ENCODE results near the gene NLE1.
"Not testable (repeated sequence)": the region's sequence is repeated elsewhere in the genome, so short reads cannot be mapped to it uniquely, and the experiment has no call there.

The NLE1 gene

GRCh38 chr17:35117984-35118383 lies 24.1 kb downstream of the NLE1 start:
- Histone ChIP-seq H3K9me3 (ENCODE audit: control extremely low read depth in 1 of 5, control insufficient read depth in 4 of 5, insufficient read depth in 2 of 5, low read depth in 1 of 5, low read length in 4 of 5) (no peaks in the 10 kb centered on the region), H3K27ac (ENCODE audit: insufficient read depth in 1 of 2, low read depth in 1 of 2, low read length in 2 of 2, poor library complexity in 1 of 2, severe bottlenecking in 2 of 2) (no peak overlapping the region), H3K36me3 (ENCODE audit: control insufficient read depth in 4 of 4, insufficient read depth in 4 of 4, low read length in 3 of 4) (peaks cover 3 to 16% (median 11%) of the 10 kb centered on the region in 4 experiments), H3K27me3 (replicated peaks in 2 of 5; ENCODE audit: control insufficient read depth in 4 of 5, insufficient read depth in 5 of 5, low read length in 4 of 5) (no peaks in the 10 kb centered on the region), H3K4me3 (ENCODE audit: control insufficient read depth in 1 of 7, extremely low read depth in 1 of 7, insufficient read depth in 4 of 7, low read depth in 2 of 7, low read length in 6 of 7) (peak overlapping the region in 2 of 7 experiments; percentile 87 to 94), H3K4me1 (ENCODE audit: control extremely low read depth in 1 of 4, control insufficient read depth in 4 of 4, insufficient read depth in 4 of 4, low read length in 3 of 4) (peaks cover 0 to 19% (median 16%) of the 10 kb centered on the region in 4 experiments)
- POLR2A ChIA-PET, result interaction anchor here (1.0 kb wide), 1 partner anchor 30 kb away, joined by 3 read pairs; no protein-coding TSS in a partner anchor
- DNase-seq, result peak; percentile 19 to 47 (median 41)
- CTCF ChIA-PET, result interaction anchor here (0.7 to 11.0 kb wide), 11 partner anchors 9 to 128 kb away, joined by 3 to 156 read pairs (median 4); no protein-coding TSS in a partner anchor

- no peak overlapping the region for H3K4me3 ChIP-seq (ENCODE audit: control insufficient read depth in 1 of 7, extremely low read depth in 1 of 7, insufficient read depth in 4 of 7, low read depth in 2 of 7, low read length in 6 of 7)
- WGBS (ENCODE audit: insufficient coverage), result 97% methylated on average over 9 of the region's 12 CpGs
- DNase-seq, result no peak
- ChIA-PET CTCF (interaction anchor here (1.1 to 11.0 kb wide), 4 partner anchors 11 to 118 kb away, joined by 3 to 156 read pairs (median 14); no protein-coding TSS in a partner anchor), POLR2A (no interaction called here)
- H3K36me3 ChIP-seq (ENCODE audit: control insufficient read depth in 4 of 4, insufficient read depth in 4 of 4, low read length in 3 of 4), result peaks cover 5 to 21% (median 11%) of the 10 kb centered on the region in 4 experiments
- no peaks in the 10 kb centered on the region for H3K27me3 ChIP-seq (replicated peaks in 2 of 5; ENCODE audit: control insufficient read depth in 4 of 5, insufficient read depth in 5 of 5, low read length in 4 of 5)
- no peaks in the 10 kb centered on the region for H3K9me3 ChIP-seq (ENCODE audit: control extremely low read depth in 1 of 5, control insufficient read depth in 4 of 5, insufficient read depth in 2 of 5, low read depth in 1 of 5, low read length in 4 of 5)
- H3K27ac ChIP-seq (ENCODE audit: insufficient read depth in 1 of 2, low read depth in 1 of 2, low read length in 2 of 2, poor library complexity in 1 of 2, severe bottlenecking in 2 of 2), result no peak overlapping the region
- H3K4me1 ChIP-seq (ENCODE audit: control extremely low read depth in 1 of 4, control insufficient read depth in 4 of 4, insufficient read depth in 4 of 4, low read length in 3 of 4), result peaks cover 0 to 19% (median 16%) of the 10 kb centered on the region in 4 experiments
These were observed 25.3 kb downstream of the NLE1 start for GRCh38 chr17:35116845-35117244.

DNA sequence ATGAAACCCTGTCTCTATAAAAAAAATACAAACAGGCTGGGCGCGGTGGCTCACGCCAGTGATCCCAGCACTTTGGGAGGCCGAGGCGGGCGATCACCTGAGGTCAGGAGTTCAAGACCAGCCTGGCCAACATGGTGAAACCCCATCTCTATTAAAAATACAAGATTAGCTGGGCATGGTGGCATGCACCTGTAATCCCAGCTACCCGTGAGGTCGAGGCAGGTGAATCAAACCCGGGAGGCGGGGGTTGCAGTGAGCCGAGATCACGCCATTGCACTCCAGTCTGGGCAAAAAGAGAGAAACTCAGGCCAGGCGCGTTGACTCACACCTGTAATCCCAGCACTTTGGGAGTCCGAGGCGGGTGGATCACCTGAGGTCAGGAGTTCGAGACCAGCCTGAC lies 31.3 kb downstream of the NLE1 start:
- WGBS (ENCODE audit: insufficient coverage), result over 99% methylated on average over 11 of the region's 17 CpGs
- DNase-seq; H3K27ac ChIP-seq (ENCODE audit: insufficient read depth in 1 of 2, low read depth in 1 of 2, low read length in 2 of 2, poor library complexity in 1 of 2, severe bottlenecking in 2 of 2); H3K4me1 ChIP-seq (ENCODE audit: control extremely low read depth in 1 of 4, control insufficient read depth in 4 of 4, insufficient read depth in 4 of 4, low read length in 3 of 4); H3K9me3 ChIP-seq (ENCODE audit: control extremely low read depth in 1 of 5, control insufficient read depth in 4 of 5, insufficient read depth in 2 of 5, low read depth in 1 of 5, low read length in 4 of 5); POLR2A ChIA-PET; H3K27me3 ChIP-seq (replicated peaks in 2 of 5; ENCODE audit: control insufficient read depth in 4 of 5, insufficient read depth in 5 of 5, low read length in 4 of 5); H3K4me3 ChIP-seq (ENCODE audit: control insufficient read depth in 1 of 7, extremely low read depth in 1 of 7, insufficient read depth in 4 of 7, low read depth in 2 of 7, low read length in 6 of 7): not testable (repeated sequence)
- CTCF ChIA-PET, result interaction anchor here (1.0 kb wide), 1 partner anchor 21 kb away, joined by 4 read pairs; no protein-coding TSS in a partner anchor
- H3K36me3 ChIP-seq (ENCODE audit: control insufficient read depth in 4 of 4, insufficient read depth in 4 of 4, low read length in 3 of 4), result peaks cover 11 to 30% (median 14%) of the 10 kb centered on the region in 4 experiments

DNA sequence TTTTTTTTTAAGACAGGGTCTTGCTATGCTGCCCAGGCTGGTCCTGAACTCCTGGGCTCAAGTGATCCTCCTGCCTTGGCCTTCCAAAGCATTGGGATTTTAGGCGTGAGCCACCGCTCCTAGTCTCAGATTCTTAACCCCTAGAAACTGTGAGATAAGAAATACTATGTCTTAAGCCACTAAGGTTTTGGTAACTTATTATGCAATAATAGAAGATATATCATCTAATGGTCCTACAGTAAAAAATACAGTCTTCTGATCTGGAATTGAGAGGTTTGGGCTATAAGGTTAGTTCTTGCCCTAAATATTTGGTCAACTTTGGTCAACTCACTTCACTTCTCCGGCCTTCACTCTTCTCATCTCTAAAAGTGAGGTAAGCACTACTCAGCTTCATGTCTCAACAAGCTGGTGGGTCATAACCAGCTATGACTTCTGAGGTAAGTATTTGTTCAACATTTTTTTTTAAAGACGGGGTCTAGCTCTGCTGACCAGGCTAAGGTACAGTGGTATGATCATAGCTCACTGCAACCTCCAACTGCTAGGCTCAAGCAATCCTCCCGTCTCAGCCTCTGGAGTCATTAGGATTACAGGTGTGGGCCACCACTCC lies 37.2 kb downstream of the NLE1 start:
- 89% methylated on average over 1 of the region's 5 CpGs for WGBS (ENCODE audit: insufficient coverage)
- Histone ChIP-seq H3K36me3 (ENCODE audit: control insufficient read depth in 4 of 4, insufficient read depth in 4 of 4, low read length in 3 of 4) (peaks cover 8 to 59% (median 44%) of the 10 kb centered on the region in 4 experiments), H3K9me3 (ENCODE audit: control extremely low read depth in 1 of 5, control insufficient read depth in 4 of 5, insufficient read depth in 2 of 5, low read depth in 1 of 5, low read length in 4 of 5) (peaks cover 0 to 6% (median 0%) of the 10 kb centered on the region in 5 experiments), H3K4me1 (ENCODE audit: control extremely low read depth in 1 of 4, control insufficient read depth in 4 of 4, insufficient read depth in 4 of 4, low read length in 3 of 4) (no peaks in the 10 kb centered on the region), H3K27me3 (replicated peaks in 2 of 5; ENCODE audit: control insufficient read depth in 4 of 5, insufficient read depth in 5 of 5, low read length in 4 of 5) (no peaks in the 10 kb centered on the region), H3K4me3 (ENCODE audit: control insufficient read depth in 1 of 7, extremely low read depth in 1 of 7, insufficient read depth in 4 of 7, low read depth in 2 of 7, low read length in 6 of 7) (no peak overlapping the region), H3K27ac (ENCODE audit: insufficient read depth in 1 of 2, low read depth in 1 of 2, low read length in 2 of 2, poor library complexity in 1 of 2, severe bottlenecking in 2 of 2) (no peak overlapping the region)
- CTCF ChIA-PET, result interaction anchor here (1.2 to 1.8 kb wide), 3 partner anchors 10 to 15 kb away, joined by 4 to 6 read pairs (median 6); no protein-coding TSS in a partner anchor
- DNase-seq, result no peak
- POLR2A ChIA-PET, result no interaction called here

DNA sequence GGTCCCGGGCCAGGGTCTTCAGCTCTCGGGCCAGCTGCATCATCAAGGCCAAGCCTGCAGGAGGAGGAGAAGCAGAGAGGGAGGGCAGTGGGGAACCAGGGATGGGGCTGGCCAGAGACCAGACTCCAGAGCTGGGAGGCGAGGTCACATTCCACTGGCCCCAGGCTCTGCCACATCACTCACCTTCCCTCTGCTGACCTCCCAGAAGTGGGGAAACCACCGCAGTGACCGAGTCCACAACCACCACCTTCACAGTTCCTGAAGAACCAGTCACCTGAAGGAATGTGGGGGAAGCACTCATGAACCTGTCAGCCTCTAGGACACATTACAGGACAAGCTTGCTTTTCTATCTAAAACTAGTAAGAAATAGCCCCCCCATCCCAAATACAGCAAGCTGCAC lies 38.8 kb downstream of the NLE1 start:
- Histone ChIP-seq H3K9me3 (ENCODE audit: control extremely low read depth in 1 of 5, control insufficient read depth in 4 of 5, insufficient read depth in 2 of 5, low read depth in 1 of 5, low read length in 4 of 5) (peaks cover 0 to 6% (median 0%) of the 10 kb centered on the region in 5 experiments), H3K36me3 (ENCODE audit: control insufficient read depth in 4 of 4, insufficient read depth in 4 of 4, low read length in 3 of 4) (peaks cover 8 to 73% (median 55%) of the 10 kb centered on the region in 4 experiments), H3K27me3 (replicated peaks in 2 of 5; ENCODE audit: control insufficient read depth in 4 of 5, insufficient read depth in 5 of 5, low read length in 4 of 5) (no peaks in the 10 kb centered on the region), H3K4me1 (ENCODE audit: control extremely low read depth in 1 of 4, control insufficient read depth in 4 of 4, insufficient read depth in 4 of 4, low read length in 3 of 4) (no peaks in the 10 kb centered on the region), H3K4me3 (ENCODE audit: control insufficient read depth in 1 of 7, extremely low read depth in 1 of 7, insufficient read depth in 4 of 7, low read depth in 2 of 7, low read length in 6 of 7) (no peak overlapping the region), H3K27ac (ENCODE audit: insufficient read depth in 1 of 2, low read depth in 1 of 2, low read length in 2 of 2, poor library complexity in 1 of 2, severe bottlenecking in 2 of 2) (no peak overlapping the region)
- WGBS (ENCODE audit: insufficient coverage), result 100% methylated on average over 4 of the region's 5 CpGs
- POLR2A ChIA-PET, result no interaction called here
- DNase-seq, result no peak
- CTCF ChIA-PET, result interaction anchor here (0.8 to 2.6 kb wide), 8 partner anchors 10 to 106 kb away, joined by 3 to 6 read pairs (median 3); no protein-coding TSS in a partner anchor

DNA sequence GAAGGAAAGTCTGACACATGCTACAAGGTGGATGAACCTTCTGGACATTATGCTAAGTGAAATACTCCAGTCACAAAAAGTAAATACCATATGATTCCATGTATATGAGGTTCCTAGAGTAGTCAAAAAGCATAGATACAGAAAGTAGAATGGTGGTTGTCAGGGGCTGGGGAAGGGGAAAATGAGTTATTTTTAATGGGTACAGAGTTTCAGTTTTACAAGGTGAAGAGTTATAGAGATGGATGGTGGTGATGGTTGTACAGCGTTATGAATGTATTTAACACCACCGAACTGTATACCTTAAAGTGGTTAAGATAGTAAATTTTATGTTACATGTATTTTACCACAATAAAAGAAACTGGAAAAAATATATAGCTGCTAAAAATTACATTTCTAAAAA lies 40.4 kb downstream of the NLE1 start:
- no CpG with 5 or more reads among the region's 2 CpGs for WGBS (ENCODE audit: insufficient coverage)
- POLR2A ChIA-PET, result no interaction called here
- DNase-seq, result no peak
- peaks cover 0 to 6% (median 0%) of the 10 kb centered on the region in 5 experiments for H3K9me3 ChIP-seq (ENCODE audit: control extremely low read depth in 1 of 5, control insufficient read depth in 4 of 5, insufficient read depth in 2 of 5, low read depth in 1 of 5, low read length in 4 of 5)
- H3K27me3 ChIP-seq (replicated peaks in 2 of 5; ENCODE audit: control insufficient read depth in 4 of 5, insufficient read depth in 5 of 5, low read length in 4 of 5), result no peaks in the 10 kb centered on the region
- H3K4me3 ChIP-seq (ENCODE audit: control insufficient read depth in 1 of 7, extremely low read depth in 1 of 7, insufficient read depth in 4 of 7, low read depth in 2 of 7, low read length in 6 of 7), result no peak overlapping the region
- CTCF ChIA-PET, result interaction anchor here (2.6 kb wide), 1 partner anchor 102 kb away, joined by 6 read pairs; no protein-coding TSS in a partner anchor
- no peaks in the 10 kb centered on the region for H3K4me1 ChIP-seq (ENCODE audit: control extremely low read depth in 1 of 4, control insufficient read depth in 4 of 4, insufficient read depth in 4 of 4, low read length in 3 of 4)
- H3K36me3 ChIP-seq (ENCODE audit: control insufficient read depth in 4 of 4, insufficient read depth in 4 of 4, low read length in 3 of 4), result peaks cover 11 to 70% (median 56%) of the 10 kb centered on the region in 4 experiments
- H3K27ac ChIP-seq (ENCODE audit: insufficient read depth in 1 of 2, low read depth in 1 of 2, low read length in 2 of 2, poor library complexity in 1 of 2, severe bottlenecking in 2 of 2), result no peak overlapping the region

GRCh38 chr17:35101036-35101435 lies 41.1 kb downstream of the NLE1 start:
- 95% methylated on average over 12 of the region's 14 CpGs for WGBS (ENCODE audit: insufficient coverage)
- no peak overlapping the region for H3K4me3 ChIP-seq (ENCODE audit: control insufficient read depth in 1 of 7, extremely low read depth in 1 of 7, insufficient read depth in 4 of 7, low read depth in 2 of 7, low read length in 6 of 7)
- ChIA-PET CTCF (interaction anchor here (1.4 kb wide), 1 partner anchor 11 kb away, joined by 5 read pairs; no protein-coding TSS in a partner anchor), POLR2A (no interaction called here)
- H3K4me1 ChIP-seq (ENCODE audit: control extremely low read depth in 1 of 4, control insufficient read depth in 4 of 4, insufficient read depth in 4 of 4, low read length in 3 of 4), result no peaks in the 10 kb centered on the region
- DNase-seq, result no peak
- H3K9me3 ChIP-seq (ENCODE audit: control extremely low read depth in 1 of 5, control insufficient read depth in 4 of 5, insufficient read depth in 2 of 5, low read depth in 1 of 5, low read length in 4 of 5), result peaks cover 0 to 5% (median 0%) of the 10 kb centered on the region in 5 experiments
- H3K27ac ChIP-seq (ENCODE audit: insufficient read depth in 1 of 2, low read depth in 1 of 2, low read length in 2 of 2, poor library complexity in 1 of 2, severe bottlenecking in 2 of 2), result no peak overlapping the region
- peaks cover 7 to 66% (median 49%) of the 10 kb centered on the region in 4 experiments for H3K36me3 ChIP-seq (ENCODE audit: control insufficient read depth in 4 of 4, insufficient read depth in 4 of 4, low read length in 3 of 4)
- no peaks in the 10 kb centered on the region for H3K27me3 ChIP-seq (replicated peaks in 2 of 5; ENCODE audit: control insufficient read depth in 4 of 5, insufficient read depth in 5 of 5, low read length in 4 of 5)
